Measurements from ENCODE around the gene ZNF593. TPM values are rescaled to one million over a fixed set of nuclear protein-coding genes. Genes with fewer than 3 reads are reported as not detected.

Gene ZNF593
- total RNA-seq, 1 donor from 2014 or later = 27.8 TPM

GRCh38 chr1:26145960-26146294, 23.8 kb upstream of the ZNF593 start:
- no peak for DNase-seq (ENCODE audit: low read depth)

GRCh38 chr1:26148887-26149286, 20.8 kb upstream of the ZNF593 start:
- no peak for DNase-seq (ENCODE audit: low read depth)

- DNase-seq (ENCODE audit: low read depth) = no peak
Observed at GRCh38 chr1:26153966-26154532, 15.7 kb upstream of the ZNF593 start.

- DNase-seq (ENCODE audit: low read depth) = no peak
Observed at GRCh38 chr1:26154750-26155149, 15.0 kb upstream of the ZNF593 start.

- DNase-seq (ENCODE audit: low read depth) = no peak
Observed at GRCh38 chr1:26155370-26156284, 14.1 kb upstream of the ZNF593 start.

- DNase-seq (ENCODE audit: low read depth) = no peak
Observed at GRCh38 chr1:26156285-26157038, 13.2 kb upstream of the ZNF593 start.

GRCh38 chr1:26158271-26158907, 11.3 kb upstream of the ZNF593 start:
- no peak for DNase-seq (ENCODE audit: low read depth)

GRCh38 chr1:26158908-26159742, 10.6 kb upstream of the ZNF593 start, which contains the start of gene FAM110D:
FAM110D (plus strand) TSS chr1:26159079; CDS start chr1:26161292, 2,213 bp downstream.
- DNase-seq (ENCODE audit: low read depth) = peak; percentile 54

GRCh38 chr1:26159743-26160039, 10.0 kb upstream of the ZNF593 start:
- no peak for DNase-seq (ENCODE audit: low read depth)

GRCh38 chr1:26160527-26161414, 8.9 kb upstream of the ZNF593 start:
- DNase-seq (ENCODE audit: low read depth) = no peak

GRCh38 chr1:26161415-26162219, 8.1 kb upstream of the ZNF593 start:
- peak; percentile 51 for DNase-seq (ENCODE audit: low read depth)

- DNase-seq (ENCODE audit: low read depth) = no peak
Observed at GRCh38 chr1:26162220-26162709, 7.4 kb upstream of the ZNF593 start.

GRCh38 chr1:26163684-26164035, 6.0 kb upstream of the ZNF593 start:
- DNase-seq (ENCODE audit: low read depth) = no peak

GRCh38 chr1:26164036-26164860, 5.5 kb upstream of the ZNF593 start:
- peak; percentile 29 for DNase-seq (ENCODE audit: low read depth)

GRCh38 chr1:26164861-26165842, 4.6 kb upstream of the ZNF593 start:
- no peak for DNase-seq (ENCODE audit: low read depth)

- no peak for DNase-seq (ENCODE audit: low read depth)
Observed at GRCh38 chr1:26166719-26167281, 2.9 kb upstream of the ZNF593 start.
